ENCODE results near the gene MAP1LC3A.

Gene MAP1LC3A

DNA sequence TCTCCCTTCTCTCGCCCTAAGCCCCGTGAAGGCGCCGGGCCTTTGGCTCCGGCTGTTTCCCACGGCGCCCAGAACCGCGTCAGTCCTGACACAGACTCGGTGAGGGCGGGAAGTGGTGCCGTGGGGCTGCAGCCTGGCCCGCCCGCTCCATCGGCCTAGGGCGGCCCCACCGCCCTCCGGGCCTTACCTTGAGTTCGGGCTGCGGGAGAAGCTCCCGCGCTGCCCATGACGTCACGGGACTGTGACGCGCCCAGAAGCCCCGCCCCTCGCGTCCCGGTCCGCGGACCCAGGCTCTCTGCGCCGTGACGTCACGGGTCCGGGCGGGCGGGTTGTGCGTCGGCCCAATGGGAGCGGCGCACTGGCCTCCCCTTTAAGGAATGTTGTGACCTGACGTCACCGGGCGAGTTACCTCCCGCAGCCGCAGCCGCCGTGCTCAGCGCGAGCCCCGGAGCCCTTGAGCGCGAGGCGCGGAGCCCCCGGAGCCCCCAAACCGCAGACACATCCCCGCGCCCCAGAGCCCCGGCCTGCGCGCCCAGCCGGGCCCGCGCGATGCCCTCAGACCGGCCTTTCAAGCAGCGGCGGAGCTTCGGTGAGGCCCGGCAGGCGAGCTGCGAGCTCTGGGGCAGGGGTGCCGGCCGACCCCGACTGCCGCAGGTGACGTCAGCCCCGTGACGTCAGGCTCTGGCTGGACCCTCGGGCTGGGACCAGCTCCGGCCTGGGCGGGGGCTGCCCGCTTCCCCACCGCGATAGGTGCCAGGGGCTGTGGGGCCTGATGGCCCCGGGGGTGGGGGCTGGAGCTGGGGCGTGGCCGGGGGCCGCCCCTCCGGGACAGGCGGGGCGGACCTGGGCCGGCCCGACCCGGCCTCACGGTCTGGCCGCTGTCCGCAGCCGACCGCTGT lies at the start of gene MAP1LC3A:
MAP1LC3A (plus strand) TSS at position 399 of the 899 bp plus-strand sequence; CDS start at position 550, 151 bp downstream.
- peak; percentile 89 for ATAC-seq
- 0 out of 2 replicates have a peak, but pooled peaks have one; percentile 45 for TF ChIP-seq ZFP3 (CRISPR knock-in tag; IDR thresholded peaks at IDR 0.05)
- TF ChIP-seq GLIS3 (CRISPR knock-in tag; IDR thresholded peaks at IDR 0.05), result 0 out of 2 replicates have a peak, but pooled peaks have one; percentile 9
- TF ChIP-seq ARNTL (CRISPR knock-in tag; IDR thresholded peaks at IDR 0.05; ENCODE audit: borderline replicate concordance, low read depth), result no peak

DNA sequence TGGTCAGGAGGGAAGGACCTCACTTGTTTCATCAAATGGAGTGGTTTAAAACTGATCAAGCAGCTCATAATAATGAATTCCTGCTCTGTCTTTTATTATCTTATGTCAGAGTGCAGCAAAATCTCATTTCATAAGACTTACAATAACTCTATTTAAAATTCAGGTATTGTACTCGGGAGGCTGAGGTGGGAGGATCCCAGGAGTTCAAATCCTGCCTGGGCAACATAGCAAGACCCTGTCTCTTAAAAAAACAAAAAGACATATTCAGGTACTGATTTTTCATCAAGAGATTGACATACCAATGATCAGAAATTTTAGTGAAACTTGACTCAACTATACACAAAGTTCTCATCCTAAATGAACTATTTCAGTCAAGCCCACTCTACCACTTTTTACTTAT lies 47.9 kb upstream of the MAP1LC3A start:
- no peak for ATAC-seq
- TF ChIP-seq ZNF8 (CRISPR knock-in tag; IDR thresholded peaks at IDR 0.05) (no peak), GLIS3 (CRISPR knock-in tag; IDR thresholded peaks at IDR 0.05) (no peak)

DNA sequence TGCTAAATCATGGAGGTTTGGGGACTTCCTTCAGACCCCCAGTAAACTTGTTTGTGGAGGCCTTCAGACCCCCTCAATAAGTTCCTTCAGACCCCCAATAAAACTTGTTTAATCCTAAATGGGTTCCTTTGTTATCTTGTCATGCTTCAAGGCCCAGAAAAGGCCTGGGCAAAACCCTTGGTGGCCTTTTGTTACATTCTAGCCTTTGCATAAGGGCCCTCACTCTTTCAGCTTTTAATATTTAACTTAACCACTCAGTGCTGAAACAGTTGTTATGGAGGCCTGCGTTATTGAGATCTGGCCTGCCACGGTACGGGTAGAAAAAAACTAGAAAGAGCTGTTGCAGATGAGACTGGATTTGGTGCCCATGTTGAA lies 46.6 kb upstream of the MAP1LC3A start:
- no peak for ATAC-seq
- no peak for TF ChIP-seq BACH2 (CRISPR knock-in tag; IDR thresholded peaks at IDR 0.05; ENCODE audit: borderline replicate concordance)
- no peak for TF ChIP-seq ARNTL (CRISPR knock-in tag; IDR thresholded peaks at IDR 0.05; ENCODE audit: borderline replicate concordance, low read depth)
- TF ChIP-seq CSDC2 (CRISPR knock-in tag; IDR thresholded peaks at IDR 0.05), result no peak
- TF ChIP-seq PATZ1 (CRISPR knock-in tag; IDR thresholded peaks at IDR 0.05; ENCODE audit: borderline replicate concordance), result no peak

- no peak for ATAC-seq
- no peak for TF ChIP-seq SNAI2 (CRISPR knock-in tag; IDR thresholded peaks at IDR 0.05)
- TF ChIP-seq, protein P1, sequence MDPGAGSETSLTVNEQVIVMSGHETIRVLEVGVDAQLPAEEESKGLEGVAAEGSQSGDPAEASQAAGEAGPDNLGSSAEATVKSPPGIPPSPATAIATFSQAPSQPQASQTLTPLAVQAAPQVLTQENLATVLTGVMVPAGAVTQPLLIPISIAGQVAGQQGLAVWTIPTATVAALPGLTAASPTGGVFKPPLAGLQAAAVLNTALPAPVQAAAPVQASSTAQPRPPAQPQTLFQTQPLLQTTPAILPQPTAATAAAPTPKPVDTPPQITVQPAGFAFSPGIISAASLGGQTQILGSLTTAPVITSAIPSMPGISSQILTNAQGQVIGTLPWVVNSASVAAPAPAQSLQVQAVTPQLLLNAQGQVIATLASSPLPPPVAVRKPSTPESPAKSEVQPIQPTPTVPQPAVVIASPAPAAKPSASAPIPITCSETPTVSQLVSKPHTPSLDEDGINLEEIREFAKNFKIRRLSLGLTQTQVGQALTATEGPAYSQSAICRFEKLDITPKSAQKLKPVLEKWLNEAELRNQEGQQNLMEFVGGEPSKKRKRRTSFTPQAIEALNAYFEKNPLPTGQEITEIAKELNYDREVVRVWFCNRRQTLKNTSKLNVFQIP (CRISPR knock-in tag; IDR thresholded peaks at IDR 0.05; ENCODE audit: borderline replicate concordance, low read depth), result no peak
- TF ChIP-seq CSDC2 (CRISPR knock-in tag; IDR thresholded peaks at IDR 0.05), result no peak
- TF ChIP-seq RARB (CRISPR knock-in tag; IDR thresholded peaks at IDR 0.05), result no peak
- no peak for TF ChIP-seq PATZ1 (CRISPR knock-in tag; IDR thresholded peaks at IDR 0.05; ENCODE audit: borderline replicate concordance)
- TF ChIP-seq PPARA (CRISPR knock-in tag; IDR thresholded peaks at IDR 0.05; ENCODE audit: borderline replicate concordance), result no peak
- TF ChIP-seq BACH2 (CRISPR knock-in tag; IDR thresholded peaks at IDR 0.05; ENCODE audit: borderline replicate concordance), result no peak
- TF ChIP-seq TCF4 (CRISPR knock-in tag; IDR thresholded peaks at IDR 0.05; ENCODE audit: borderline replicate concordance), result no peak
- no peak for TF ChIP-seq ARNTL (CRISPR knock-in tag; IDR thresholded peaks at IDR 0.05; ENCODE audit: borderline replicate concordance, low read depth)
- no peak for TF ChIP-seq GLIS3 (CRISPR knock-in tag; IDR thresholded peaks at IDR 0.05)
- no peak for TF ChIP-seq TSHZ2 (CRISPR knock-in tag; IDR thresholded peaks at IDR 0.05)
- TF ChIP-seq, protein P2, sequence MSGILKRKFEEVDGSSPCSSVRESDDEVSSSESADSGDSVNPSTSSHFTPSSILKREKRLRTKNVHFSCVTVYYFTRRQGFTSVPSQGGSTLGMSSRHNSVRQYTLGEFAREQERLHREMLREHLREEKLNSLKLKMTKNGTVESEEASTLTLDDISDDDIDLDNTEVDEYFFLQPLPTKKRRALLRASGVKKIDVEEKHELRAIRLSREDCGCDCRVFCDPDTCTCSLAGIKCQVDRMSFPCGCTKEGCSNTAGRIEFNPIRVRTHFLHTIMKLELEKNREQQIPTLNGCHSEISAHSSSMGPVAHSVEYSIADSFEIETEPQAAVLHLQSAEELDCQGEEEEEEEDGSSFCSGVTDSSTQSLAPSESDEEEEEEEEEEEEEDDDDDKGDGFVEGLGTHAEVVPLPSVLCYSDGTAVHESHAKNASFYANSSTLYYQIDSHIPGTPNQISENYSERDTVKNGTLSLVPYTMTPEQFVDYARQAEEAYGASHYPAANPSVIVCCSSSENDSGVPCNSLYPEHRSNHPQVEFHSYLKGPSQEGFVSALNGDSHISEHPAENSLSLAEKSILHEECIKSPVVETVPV (CRISPR knock-in tag; IDR thresholded peaks at IDR 0.05), result no peak
Measured at GRCh38 chr20:34512266-34512954, 46.1 kb upstream of the MAP1LC3A start.
